Left ventricle myocardium inferior (tissue), 1 donor: ENCODE results near the gene FRMD1. TPM values are rescaled to one million over a fixed set of nuclear protein-coding genes. Genes with fewer than 3 reads are reported as not detected.

Experiments
- DNase-seq: peaks from one replicate; pipeline ENCODE4 v3.0.0-alpha.2; 2020
- H3K27ac ChIP-seq: fragments of 200-600 bp; replicated peaks from 2 replicates; pipeline ENCODE4 v1.8.0; 2021
- H3K27me3 ChIP-seq: fragments of 200-600 bp; 2 replicates; pipeline ENCODE4 v1.8.0; 2021; ENCODE audit warnings: low read depth
- H3K36me3 ChIP-seq: fragments of 200-600 bp; 2 replicates; pipeline ENCODE4 v1.8.0; 2021
- H3K4me1 ChIP-seq: fragments of 200-600 bp; 2 replicates; pipeline ENCODE4 v1.8.0; 2021
- H3K4me3 ChIP-seq: fragments of 200-600 bp; 2 replicates; pipeline ENCODE4 v1.8.0; 2021; ENCODE audit warnings: mild to moderate bottlenecking, moderate library complexity
- H3K9me3 ChIP-seq: fragments of 200-600 bp; replicated peaks from 2 replicates; pipeline ENCODE4 v1.8.0; 2021
- intact Hi-C: fragments of 100-400 bp; cut with micrococcal nuclease; formaldehyde crosslinking; loops from one replicate; pipeline ENCODE4 v1.11.0; 2022
- total RNA-seq: library from RNA; stranded (reverse); fragmentation: NEBNext Ultra II Directional; extraction: Animal tissue kit (Norgen Biotek cat#: 25700); gene quantifications from one replicate; pipeline ENCODE4 v1.2.1, GENCODE V29; 2021
- TF ChIP-seq, protein P1 (sequence below): fragments of 200-600 bp; IDR thresholded peaks from 2 replicates; pipeline ENCODE4 v1.8.0; 2021; ENCODE audit warnings: antibody characterized with exemption, mild to moderate bottlenecking, borderline replicate concordance
- donor health status: DM: no; HTN: yes; CAD: no; lungs with severe emphysema.

The FRMD1 gene
- total RNA-seq, 1 donor from 2014 or later, result 0.16 TPM

DNA sequence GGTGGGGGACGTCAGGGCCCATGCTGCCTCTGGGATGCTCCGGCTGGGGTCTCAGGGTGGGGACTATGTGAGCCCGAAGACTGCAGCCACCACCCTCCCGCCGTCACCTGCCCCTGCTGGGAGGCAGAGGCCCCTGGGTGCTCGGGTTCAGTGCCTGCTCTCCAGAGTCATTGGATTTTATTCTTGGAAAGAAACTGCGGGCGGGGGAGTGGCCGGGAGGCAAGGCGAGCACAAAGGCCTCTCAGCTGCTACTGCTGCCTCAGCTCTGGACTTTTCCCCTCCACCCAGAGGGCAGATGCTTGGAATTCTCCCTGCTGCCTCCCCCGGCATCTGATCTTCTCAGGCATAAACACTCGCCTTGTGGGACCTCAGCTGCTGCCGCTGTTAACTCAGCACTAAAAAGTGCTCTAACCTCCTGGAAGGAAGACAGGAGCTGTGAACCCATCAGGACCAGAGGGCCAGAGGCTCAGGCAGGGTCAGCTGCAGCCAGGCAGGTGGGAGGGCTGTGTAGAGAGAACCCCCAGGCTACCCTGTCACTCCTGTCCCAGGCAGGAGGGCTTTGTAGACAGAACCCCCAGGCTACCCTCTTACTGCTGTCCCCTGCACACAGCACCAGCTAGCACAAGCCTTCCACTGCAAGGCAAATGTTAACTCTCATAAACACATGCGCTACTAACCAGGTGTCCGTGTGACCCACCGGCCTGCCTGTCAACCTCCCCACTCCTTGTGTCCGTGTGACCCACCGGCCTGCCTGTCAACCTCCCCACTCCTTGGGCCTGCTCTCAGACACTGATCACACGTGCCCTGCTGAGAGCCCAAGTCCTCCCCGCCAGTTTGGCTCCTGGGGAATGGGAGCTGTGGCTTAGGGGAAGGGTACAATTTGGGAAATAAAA is 9.4 kb upstream of the FRMD1 start:
- Histone ChIP-seq H3K9me3 (no peaks in the 10 kb centered on the region), H3K27me3 (no peaks in the 10 kb centered on the region), H3K36me3 (no peaks in the 10 kb centered on the region), H3K4me3 (no peak overlapping the region), H3K4me1 (peaks cover 23% of the 10 kb centered on the region), H3K27ac (peak overlapping the region; percentile 11)
- TF ChIP-seq, protein P1, sequence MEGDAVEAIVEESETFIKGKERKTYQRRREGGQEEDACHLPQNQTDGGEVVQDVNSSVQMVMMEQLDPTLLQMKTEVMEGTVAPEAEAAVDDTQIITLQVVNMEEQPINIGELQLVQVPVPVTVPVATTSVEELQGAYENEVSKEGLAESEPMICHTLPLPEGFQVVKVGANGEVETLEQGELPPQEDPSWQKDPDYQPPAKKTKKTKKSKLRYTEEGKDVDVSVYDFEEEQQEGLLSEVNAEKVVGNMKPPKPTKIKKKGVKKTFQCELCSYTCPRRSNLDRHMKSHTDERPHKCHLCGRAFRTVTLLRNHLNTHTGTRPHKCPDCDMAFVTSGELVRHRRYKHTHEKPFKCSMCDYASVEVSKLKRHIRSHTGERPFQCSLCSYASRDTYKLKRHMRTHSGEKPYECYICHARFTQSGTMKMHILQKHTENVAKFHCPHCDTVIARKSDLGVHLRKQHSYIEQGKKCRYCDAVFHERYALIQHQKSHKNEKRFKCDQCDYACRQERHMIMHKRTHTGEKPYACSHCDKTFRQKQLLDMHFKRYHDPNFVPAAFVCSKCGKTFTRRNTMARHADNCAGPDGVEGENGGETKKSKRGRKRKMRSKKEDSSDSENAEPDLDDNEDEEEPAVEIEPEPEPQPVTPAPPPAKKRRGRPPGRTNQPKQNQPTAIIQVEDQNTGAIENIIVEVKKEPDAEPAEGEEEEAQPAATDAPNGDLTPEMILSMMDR, result no peak
- intact Hi-C loops, result no loop called here
- DNase-seq, result peak; percentile 33

DNA sequence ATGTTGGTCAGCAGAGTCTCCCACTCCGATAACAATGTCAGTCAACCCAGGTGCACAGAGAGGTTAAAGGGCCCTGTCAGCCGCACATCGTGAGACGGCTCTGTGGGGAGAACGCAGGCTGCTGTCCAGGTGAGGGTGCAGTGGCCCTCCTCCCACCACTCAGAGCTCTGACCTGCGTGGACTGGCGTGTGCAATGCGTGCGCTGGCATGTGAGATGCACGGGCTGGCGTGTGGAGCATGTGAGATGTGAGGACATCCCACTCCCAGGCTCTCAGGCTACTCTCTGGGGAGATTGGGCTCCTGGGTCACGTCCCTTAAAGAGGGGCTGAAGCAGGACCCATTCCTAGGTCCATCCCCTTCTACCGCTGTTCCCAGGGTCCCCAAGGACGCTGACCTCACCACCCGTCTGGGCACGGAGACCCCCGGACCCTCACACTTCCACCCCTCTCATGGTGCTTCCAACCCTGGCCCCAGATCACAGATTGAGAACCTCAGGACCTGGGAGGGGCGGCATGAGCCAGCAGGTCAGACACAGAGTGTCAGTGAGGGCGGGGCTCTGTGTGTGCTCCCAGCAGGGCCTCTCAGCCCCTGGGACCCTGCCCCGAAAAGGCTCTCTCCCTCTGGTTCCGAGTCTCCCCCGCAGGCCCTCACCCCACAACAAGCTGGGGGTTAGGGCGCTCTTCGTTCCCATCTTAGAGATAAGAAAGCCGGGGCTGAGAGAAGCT is 8.6 kb upstream of the FRMD1 start:
- Histone ChIP-seq H3K27ac (no peak overlapping the region), H3K4me1 (peaks cover 18% of the 10 kb centered on the region), H3K27me3 (no peaks in the 10 kb centered on the region), H3K4me3 (no peak overlapping the region), H3K9me3 (no peaks in the 10 kb centered on the region), H3K36me3 (no peaks in the 10 kb centered on the region)
- TF ChIP-seq, protein P1, result no peak
- no peak for DNase-seq
- intact Hi-C loops, result no loop called here

GRCh38 chr6:168086616-168087015 is 7.6 kb upstream of the FRMD1 start:
- no peaks in the 10 kb centered on the region for H3K36me3 ChIP-seq
- TF ChIP-seq, protein P1, result no peak
- no peaks in the 10 kb centered on the region for H3K9me3 ChIP-seq
- no peaks in the 10 kb centered on the region for H3K27me3 ChIP-seq
- no peak overlapping the region for H3K4me3 ChIP-seq
- peaks cover 18% of the 10 kb centered on the region for H3K4me1 ChIP-seq
- no peak overlapping the region for H3K27ac ChIP-seq
- DNase-seq, result no peak
- intact Hi-C loops, result no loop called here

DNA sequence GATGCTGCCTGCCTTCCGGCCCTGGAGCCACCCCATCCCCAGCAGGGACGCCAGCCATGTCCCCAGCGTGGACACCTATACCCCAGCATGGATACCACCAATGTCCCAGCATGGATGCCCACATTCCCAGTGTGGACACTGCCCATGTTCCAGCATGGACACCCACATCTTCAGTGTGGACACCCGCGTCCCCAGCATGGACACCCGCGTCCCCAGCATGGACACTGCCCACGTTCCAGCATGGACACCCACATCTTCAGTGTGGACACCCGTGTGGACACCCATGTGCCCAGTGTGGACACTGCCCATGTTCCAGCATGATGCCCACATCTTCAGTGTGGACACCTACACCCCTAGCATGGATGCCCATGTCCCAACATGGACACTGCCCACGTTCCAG is 7.1 kb upstream of the FRMD1 start:
- no peak overlapping the region for H3K4me3 ChIP-seq
- no peaks in the 10 kb centered on the region for H3K36me3 ChIP-seq
- intact Hi-C loops, result no loop called here
- TF ChIP-seq, protein P1, result no peak
- H3K27ac ChIP-seq, result no peak overlapping the region
- H3K4me1 ChIP-seq, result peaks cover 18% of the 10 kb centered on the region
- H3K27me3 ChIP-seq, result no peaks in the 10 kb centered on the region
- no peak for DNase-seq
- no peaks in the 10 kb centered on the region for H3K9me3 ChIP-seq

- no peak for DNase-seq
- intact Hi-C loops, result no loop called here
- peaks cover 15% of the 10 kb centered on the region for H3K4me1 ChIP-seq
- TF ChIP-seq, protein P1, result no peak
- H3K36me3 ChIP-seq, result no peaks in the 10 kb centered on the region
- no peak overlapping the region for H3K4me3 ChIP-seq
- H3K27ac ChIP-seq, result no peak overlapping the region
- no peaks in the 10 kb centered on the region for H3K9me3 ChIP-seq
- no peaks in the 10 kb centered on the region for H3K27me3 ChIP-seq
These were observed 5.6 kb upstream of the FRMD1 start for GRCh38 chr6:168084465-168085160.
